Fibroblast of lung (primary cell): ENCODE data around the gene EYA2. TPM values are rescaled to one million over a fixed set of nuclear protein-coding genes. Genes with fewer than 3 reads are reported as not detected.
A peak's percentile ranks its signal among the peaks of the same experiment; 100 is the strongest.

ENCODE experiments used
- DNase-seq, 2 donors: peaks; one replicate each; pipeline versions ENCODE4 v3.0.0 to v3.0.0-alpha.2; 2010; ENCODE audit warnings: low read depth in 2 of 2
- H2AFZ ChIP-seq: 2 replicates; pipeline ENCODE4 v1.5.1; 2012; ENCODE audit warnings: low read length, control low read depth, inconsistent platforms
- H3K27ac ChIP-seq: 2 replicates; pipeline ENCODE4 v1.5.1; 2011; ENCODE audit warnings: low read length, control low read depth; ENCODE audit not compliant: insufficient read depth
- H3K27me3 ChIP-seq: 2 replicates; pipeline ENCODE4 v1.5.1; 2011; ENCODE audit warnings: mild to moderate bottlenecking, low read length; ENCODE audit not compliant: control insufficient read depth, insufficient read depth
- H3K36me3 ChIP-seq: 2 replicates; pipeline ENCODE4 v1.5.1; 2011; ENCODE audit warnings: low read length; ENCODE audit not compliant: control insufficient read depth, insufficient read depth
- H3K4me1 ChIP-seq: 2 replicates; pipeline ENCODE4 v1.5.1; 2011; ENCODE audit warnings: low read length; ENCODE audit not compliant: control insufficient read depth, insufficient read depth; ENCODE audit errors: extremely low read depth
- H3K4me2 ChIP-seq: 2 replicates; pipeline ENCODE4 v1.5.1; 2011; ENCODE audit warnings: low read length, control low read depth; ENCODE audit not compliant: insufficient read depth; ENCODE audit errors: extremely low read depth
- H3K4me3 ChIP-seq, 4 experiments: fragments of 200-600 bp in 1 of 4; sonication (generic) in 1 of 4; replicated peaks in 1 of 4; 2 replicates each; pipeline ENCODE4 v1.5.1; 2011 to 2016; ENCODE audit warnings: low read length in 4 of 4, low read depth in 3 of 4, mild to moderate bottlenecking in 3 of 4, control low read depth in 2 of 4, inconsistent platforms in 1 of 4, mixed read lengths in 1 of 4; ENCODE audit not compliant: insufficient read depth in 1 of 4; ENCODE audit errors: control extremely low read depth in 1 of 4
- H3K79me2 ChIP-seq: 2 replicates; pipeline ENCODE4 v1.5.1; 2012; ENCODE audit warnings: mild to moderate bottlenecking, low read length, inconsistent platforms; ENCODE audit not compliant: control insufficient read depth, insufficient read depth
- H3K9ac ChIP-seq: 2 replicates; pipeline ENCODE4 v1.5.1; 2011; ENCODE audit warnings: mild to moderate bottlenecking, low read length, control low read depth; ENCODE audit not compliant: insufficient read depth
- H3K9me3 ChIP-seq: 2 replicates; pipeline ENCODE4 v1.5.1; 2012; ENCODE audit warnings: low read depth, low read length; ENCODE audit not compliant: control insufficient read depth, insufficient read depth
- H4K20me1 ChIP-seq: 2 replicates; pipeline ENCODE4 v1.5.1; 2011; ENCODE audit warnings: low read length; ENCODE audit not compliant: control insufficient read depth, insufficient read depth; ENCODE audit errors: extremely low read depth
- CTCF ChIP-seq, 2 donors: IDR thresholded peaks in 1 of 2; conservative IDR thresholded peaks in 1 of 2; 1 replicate in 1 of 2; 2 replicates in 1 of 2; pipeline ENCODE4 v1.5.1; 2011 to 2012; ENCODE audit warnings: low read length in 2 of 2, control low read depth in 1 of 2, inconsistent platforms in 1 of 2, low read depth in 1 of 2, mild to moderate bottlenecking in 1 of 2
- EZH2 ChIP-seq: IDR thresholded peaks from 2 replicates; pipeline ENCODE4 v1.5.1; 2012; ENCODE audit warnings: low read length, control low read depth, mild to moderate bottlenecking; ENCODE audit errors: missing control alignments
- polyA plus RNA-seq, 2 donors: library from polyadenylated mRNA; depleted of rRNA in 1 of 2; stranded (reverse) in 1 of 2; unstranded in 1 of 2; fragments of >200 nt; gene quantifications; 2 replicates each; pipeline ENCODE4 v1.2.1, GENCODE V29; 2011 to 2012; ENCODE audit warnings: missing spikeins in 1 of 2
- total RNA-seq: library from RNA; depleted of rRNA; stranded (reverse); fragments of >200 nt; gene quantifications from 2 replicates; pipeline ENCODE4 v1.2.1, GENCODE V29; 2014

EYA2 gene
- total and polyA plus RNA-seq, 2 donors (not counting 1 experiment from before 2014, with no cell fraction given): 0.37 to 1.7 TPM

DNA sequence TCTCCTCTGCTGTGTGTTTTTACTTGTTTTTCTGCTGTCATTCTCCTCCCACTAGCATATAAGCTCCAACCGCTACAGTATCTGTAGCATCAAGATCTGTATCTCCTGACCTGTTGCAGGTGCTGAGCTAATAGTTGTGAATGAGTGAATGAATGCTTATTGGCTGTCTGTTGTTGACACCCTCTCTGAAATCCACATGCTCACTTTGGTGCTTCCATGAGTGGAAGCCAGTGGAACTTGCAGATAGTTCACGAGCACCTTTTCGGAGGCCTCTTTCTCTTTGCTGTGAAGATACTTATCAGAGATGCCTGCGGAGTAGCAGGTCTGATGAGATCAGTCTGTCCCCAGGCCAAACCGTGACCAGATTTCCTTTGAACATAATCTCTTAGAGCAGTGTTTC is 117.3 kb downstream of the EYA2 start:
- no peak overlapping the region for H3K4me2 ChIP-seq
- H4K20me1 ChIP-seq: no peaks in the 10 kb centered on the region
- H3K36me3 ChIP-seq: no peaks in the 10 kb centered on the region
- no peak for TF ChIP-seq CTCF (conservative IDR thresholded peaks at IDR 0.05 in 1 of 2, IDR thresholded peaks at IDR 0.05 in 1 of 2; ENCODE audit: low read depth in 1 of 2, low read length in 2 of 2)
- TF ChIP-seq EZH2: no peak
- no peaks in the 10 kb centered on the region for H3K27me3 ChIP-seq
- H2AFZ ChIP-seq: no peak overlapping the region
- H3K4me3 ChIP-seq: no peak overlapping the region
- no peak for DNase-seq
- H3K9me3 ChIP-seq: no peaks in the 10 kb centered on the region
- H3K27ac ChIP-seq: no peak overlapping the region
- no peak overlapping the region for H3K9ac ChIP-seq
- H3K4me1 ChIP-seq: no peaks in the 10 kb centered on the region
- no peaks in the 10 kb centered on the region for H3K79me2 ChIP-seq

DNA sequence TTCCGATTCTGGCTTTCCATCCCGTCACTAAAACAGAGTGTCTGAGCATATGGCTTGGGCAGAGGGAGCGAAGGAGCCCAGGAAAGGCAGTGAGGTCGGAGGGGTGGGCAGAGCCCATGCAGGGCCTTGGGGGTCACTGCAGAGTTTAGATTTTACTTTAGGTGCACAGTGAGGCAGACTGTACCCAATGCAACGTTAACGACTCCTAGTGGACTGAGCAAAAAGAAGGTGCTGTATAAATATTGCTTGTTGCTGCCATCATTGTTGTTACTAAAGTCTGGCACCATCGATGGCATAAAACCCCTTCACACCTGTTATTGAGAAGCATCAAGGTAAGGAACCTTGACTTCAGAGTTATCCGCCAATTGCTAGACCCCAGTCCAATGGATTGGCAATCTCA is 119.0 kb downstream of the EYA2 start:
- DNase-seq: no peak
- no peaks in the 10 kb centered on the region for H3K79me2 ChIP-seq
- no peaks in the 10 kb centered on the region for H3K4me1 ChIP-seq
- no peak overlapping the region for H3K27ac ChIP-seq
- H3K27me3 ChIP-seq: no peaks in the 10 kb centered on the region
- H3K9ac ChIP-seq: no peak overlapping the region
- TF ChIP-seq CTCF (conservative IDR thresholded peaks at IDR 0.05 in 1 of 2, IDR thresholded peaks at IDR 0.05 in 1 of 2; ENCODE audit: low read depth in 1 of 2, low read length in 2 of 2) (peak in 1 of 2 donors; percentile 1), EZH2 (no peak)
- no peaks in the 10 kb centered on the region for H3K36me3 ChIP-seq
- H4K20me1 ChIP-seq: no peaks in the 10 kb centered on the region
- H3K4me3 ChIP-seq: no peak overlapping the region
- no peak overlapping the region for H2AFZ ChIP-seq
- H3K4me2 ChIP-seq: no peak overlapping the region
- H3K9me3 ChIP-seq: no peaks in the 10 kb centered on the region

GRCh38 chr20:47016068-47016664 is 121.5 kb downstream of the EYA2 start:
- H3K4me3 ChIP-seq: no peak overlapping the region
- no peaks in the 10 kb centered on the region for H4K20me1 ChIP-seq
- H3K27me3 ChIP-seq: no peaks in the 10 kb centered on the region
- H3K4me2 ChIP-seq: no peak overlapping the region
- H3K27ac ChIP-seq: no peak overlapping the region
- H3K4me1 ChIP-seq: peaks cover 2% of the 10 kb centered on the region
- H3K9ac ChIP-seq: no peak overlapping the region
- DNase-seq: no peak
- TF ChIP-seq EZH2: no peak
- TF ChIP-seq CTCF (conservative IDR thresholded peaks at IDR 0.05 in 1 of 2, IDR thresholded peaks at IDR 0.05 in 1 of 2; ENCODE audit: low read depth in 1 of 2, low read length in 2 of 2): no peak
- no peaks in the 10 kb centered on the region for H3K79me2 ChIP-seq
- H3K36me3 ChIP-seq: no peaks in the 10 kb centered on the region
- no peak overlapping the region for H2AFZ ChIP-seq
- H3K9me3 ChIP-seq: no peaks in the 10 kb centered on the region
